Nephron progenitor cell (in vitro differentiated cells): ENCODE results near the gene DOCK6.
"Not testable (repeated sequence)": the region's sequence is repeated elsewhere in the genome, so short reads cannot be mapped to it uniquely, and the experiment has no call there.

Source experiments
- DNase-seq: peaks from one replicate; pipeline ENCODE4 v3.0.0; 2021
- H3K27ac Mint-ChIP-seq: 2 replicates; pipeline ENCODE4 v1.8.0; 2021; ENCODE audit warnings: mild to moderate bottlenecking, moderate library complexity, mixed read lengths
- H3K27me3 Mint-ChIP-seq: 2 replicates; pipeline ENCODE4 v1.8.0; 2021; ENCODE audit warnings: mild to moderate bottlenecking, low read depth, mixed read lengths; ENCODE audit not compliant: poor library complexity
- H3K36me3 Mint-ChIP-seq: 2 replicates; pipeline ENCODE4 v1.8.0; 2021; ENCODE audit warnings: low read depth, mixed read lengths
- H3K4me1 Mint-ChIP-seq: 2 replicates; pipeline ENCODE4 v1.8.0; 2021; ENCODE audit warnings: mixed read lengths
- H3K4me3 Mint-ChIP-seq: 2 replicates; pipeline ENCODE4 v1.8.0; 2021; ENCODE audit warnings: mild to moderate bottlenecking, moderate library complexity, mixed read lengths
- H3K9me3 Mint-ChIP-seq: 2 replicates; pipeline ENCODE4 v1.8.0; 2021; ENCODE audit warnings: mild to moderate bottlenecking, moderate library complexity, mixed read lengths
- TF ChIP-seq, protein P1 (sequence below): fragments of 200-600 bp; sonication (generic); IDR thresholded peaks from 2 replicates; pipeline ENCODE4 v1.5.0; 2021; ENCODE audit warnings: antibody characterized with exemption

DOCK6 gene

DNA sequence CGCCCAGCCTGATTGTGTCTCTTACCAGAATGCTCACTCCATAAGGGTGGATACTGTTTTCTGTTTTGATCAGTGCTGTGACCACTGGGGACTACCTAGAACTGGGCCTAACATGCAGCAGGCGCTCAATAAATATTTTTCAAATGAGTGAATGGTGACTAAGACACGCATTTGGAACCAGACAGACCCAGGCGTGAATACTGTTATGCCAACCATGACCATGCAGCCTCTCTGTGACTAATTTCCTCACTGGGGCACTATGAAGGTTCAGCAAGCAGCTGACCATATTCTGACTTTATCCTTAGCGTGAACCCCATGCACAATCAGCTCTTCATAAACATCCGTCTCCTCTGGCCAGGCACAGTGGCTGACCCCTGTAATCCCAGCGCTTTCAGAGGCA is 93.8 kb downstream of the DOCK6 start:
- H3K27ac Mint-ChIP-seq: no peak overlapping the region
- H3K4me1 Mint-ChIP-seq: peaks cover 12% of the 10 kb centered on the region
- no peaks in the 10 kb centered on the region for H3K9me3 Mint-ChIP-seq
- H3K36me3 Mint-ChIP-seq: peaks cover 54% of the 10 kb centered on the region
- H3K4me3 Mint-ChIP-seq: no peak overlapping the region
- H3K27me3 Mint-ChIP-seq: peaks cover 7% of the 10 kb centered on the region
- DNase-seq: no peak
- TF ChIP-seq, protein P1, sequence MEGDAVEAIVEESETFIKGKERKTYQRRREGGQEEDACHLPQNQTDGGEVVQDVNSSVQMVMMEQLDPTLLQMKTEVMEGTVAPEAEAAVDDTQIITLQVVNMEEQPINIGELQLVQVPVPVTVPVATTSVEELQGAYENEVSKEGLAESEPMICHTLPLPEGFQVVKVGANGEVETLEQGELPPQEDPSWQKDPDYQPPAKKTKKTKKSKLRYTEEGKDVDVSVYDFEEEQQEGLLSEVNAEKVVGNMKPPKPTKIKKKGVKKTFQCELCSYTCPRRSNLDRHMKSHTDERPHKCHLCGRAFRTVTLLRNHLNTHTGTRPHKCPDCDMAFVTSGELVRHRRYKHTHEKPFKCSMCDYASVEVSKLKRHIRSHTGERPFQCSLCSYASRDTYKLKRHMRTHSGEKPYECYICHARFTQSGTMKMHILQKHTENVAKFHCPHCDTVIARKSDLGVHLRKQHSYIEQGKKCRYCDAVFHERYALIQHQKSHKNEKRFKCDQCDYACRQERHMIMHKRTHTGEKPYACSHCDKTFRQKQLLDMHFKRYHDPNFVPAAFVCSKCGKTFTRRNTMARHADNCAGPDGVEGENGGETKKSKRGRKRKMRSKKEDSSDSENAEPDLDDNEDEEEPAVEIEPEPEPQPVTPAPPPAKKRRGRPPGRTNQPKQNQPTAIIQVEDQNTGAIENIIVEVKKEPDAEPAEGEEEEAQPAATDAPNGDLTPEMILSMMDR: no peak

DNA sequence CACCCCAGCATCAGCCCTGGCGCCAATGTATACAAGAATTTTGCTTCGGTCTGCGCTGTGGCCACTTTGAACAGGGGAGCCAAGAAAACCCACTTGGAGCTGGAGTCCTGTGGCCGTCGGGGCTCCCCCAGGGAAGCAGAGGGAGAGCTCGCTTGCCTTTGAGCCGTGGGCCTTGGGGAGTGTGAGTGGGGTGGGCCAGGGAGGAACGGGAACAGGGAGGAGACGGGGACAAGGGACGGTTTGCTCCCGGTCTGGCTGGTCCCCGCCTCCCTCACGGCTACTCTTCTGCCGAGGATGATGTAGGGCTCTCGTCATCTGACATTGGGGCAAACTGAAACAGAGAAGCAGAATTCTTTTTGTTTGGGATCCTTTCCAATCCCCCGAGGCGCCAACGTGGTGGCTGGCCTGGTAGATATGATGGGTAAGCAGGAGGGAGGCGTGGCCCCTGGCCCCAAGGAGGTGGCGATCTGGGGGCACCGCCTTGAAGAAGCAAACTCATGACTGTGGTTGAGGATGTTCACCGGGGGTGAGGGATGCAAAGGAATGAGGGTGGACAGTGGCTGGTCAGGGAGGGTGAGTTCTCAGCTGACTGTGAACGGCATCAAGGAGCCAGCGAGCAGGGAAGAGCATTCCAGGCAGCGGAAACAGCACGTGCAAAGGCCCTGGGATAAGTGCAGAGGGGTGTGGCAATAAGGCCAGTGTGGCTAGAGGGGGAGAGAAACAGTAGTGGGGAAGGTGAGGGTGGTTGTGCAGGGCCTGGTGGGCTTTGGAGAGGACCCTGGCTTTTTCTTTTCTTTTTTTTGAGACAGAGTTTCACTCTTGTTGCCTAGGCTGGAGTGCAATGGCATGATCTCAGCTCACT is 95.8 kb downstream of the DOCK6 start:
- no peaks in the 10 kb centered on the region for H3K9me3 Mint-ChIP-seq
- H3K36me3 Mint-ChIP-seq: peaks cover 47% of the 10 kb centered on the region
- no peak for DNase-seq
- peaks cover 12% of the 10 kb centered on the region for H3K4me1 Mint-ChIP-seq
- no peak overlapping the region for H3K4me3 Mint-ChIP-seq
- TF ChIP-seq, protein P1: no peak
- H3K27me3 Mint-ChIP-seq: peaks cover 7% of the 10 kb centered on the region
- peak overlapping the region; percentile 72 for H3K27ac Mint-ChIP-seq

DNA sequence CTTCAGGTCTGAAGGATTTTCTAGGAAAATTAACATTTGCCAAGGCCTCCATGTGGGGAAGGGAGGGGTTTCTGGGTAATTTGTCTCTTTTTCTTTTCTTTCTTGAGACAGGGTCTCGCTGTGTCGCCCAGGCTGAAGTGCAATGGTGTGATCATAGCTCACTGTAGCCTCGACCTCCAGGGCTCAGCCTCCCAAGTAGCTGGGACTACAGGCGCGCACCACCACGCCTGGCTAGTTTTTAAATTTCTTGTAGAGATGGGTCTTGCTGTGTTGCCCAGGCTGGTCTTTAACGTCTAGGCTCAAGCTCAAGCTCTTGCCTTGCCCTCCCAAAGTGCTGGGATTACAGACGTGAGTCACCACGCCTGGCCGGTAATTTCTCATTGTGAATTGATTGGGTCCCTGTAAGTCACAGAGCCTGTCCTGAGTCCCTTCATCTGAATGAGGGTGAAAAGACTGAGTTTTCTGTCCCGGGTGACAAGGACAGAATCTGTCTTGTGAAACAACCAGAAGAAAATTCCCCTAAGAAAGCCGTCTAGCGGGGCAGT is 96.8 kb downstream of the DOCK6 start:
- TF ChIP-seq, protein P1: no peak
- H3K9me3 Mint-ChIP-seq: peaks cover 4% of the 10 kb centered on the region
- H3K4me3 Mint-ChIP-seq: no peak overlapping the region
- peak overlapping the region; percentile 77 for H3K27ac Mint-ChIP-seq
- peaks cover 12% of the 10 kb centered on the region for H3K4me1 Mint-ChIP-seq
- peaks cover 47% of the 10 kb centered on the region for H3K36me3 Mint-ChIP-seq
- DNase-seq: no peak
- peaks cover 7% of the 10 kb centered on the region for H3K27me3 Mint-ChIP-seq

DNA sequence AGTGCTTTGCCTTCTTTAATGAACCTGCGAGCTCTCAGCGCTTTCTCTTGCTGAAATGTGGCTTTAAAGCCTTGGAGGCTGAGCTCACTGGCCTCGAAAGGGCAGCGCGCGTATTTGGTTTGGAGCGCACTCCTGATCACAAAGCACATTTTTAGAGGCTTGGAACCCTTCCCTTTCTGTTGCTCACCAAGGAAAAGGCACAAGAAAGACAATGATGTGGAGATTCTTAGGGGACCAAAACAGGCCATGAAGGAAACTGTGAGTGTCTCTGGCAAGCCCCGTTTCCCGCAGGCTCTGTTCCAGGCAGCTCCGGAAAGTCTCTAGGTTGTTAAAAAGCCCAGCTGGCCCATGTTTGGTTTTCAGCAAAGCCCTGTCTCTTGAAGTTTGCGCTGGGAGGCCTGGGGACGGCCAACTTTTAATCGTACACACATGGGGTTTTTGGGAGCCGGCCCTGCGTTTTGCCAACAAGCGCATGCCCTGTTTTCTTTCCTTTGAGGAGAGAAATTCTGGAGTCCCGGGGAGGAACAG is 97.4 kb downstream of the DOCK6 start:
- DNase-seq: no peak
- H3K27ac Mint-ChIP-seq: peak overlapping the region; percentile 77
- H3K4me3 Mint-ChIP-seq: no peak overlapping the region
- peaks cover 7% of the 10 kb centered on the region for H3K27me3 Mint-ChIP-seq
- H3K36me3 Mint-ChIP-seq: peaks cover 41% of the 10 kb centered on the region
- TF ChIP-seq, protein P1: no peak
- peaks cover 8% of the 10 kb centered on the region for H3K9me3 Mint-ChIP-seq
- H3K4me1 Mint-ChIP-seq: peaks cover 7% of the 10 kb centered on the region

DNA sequence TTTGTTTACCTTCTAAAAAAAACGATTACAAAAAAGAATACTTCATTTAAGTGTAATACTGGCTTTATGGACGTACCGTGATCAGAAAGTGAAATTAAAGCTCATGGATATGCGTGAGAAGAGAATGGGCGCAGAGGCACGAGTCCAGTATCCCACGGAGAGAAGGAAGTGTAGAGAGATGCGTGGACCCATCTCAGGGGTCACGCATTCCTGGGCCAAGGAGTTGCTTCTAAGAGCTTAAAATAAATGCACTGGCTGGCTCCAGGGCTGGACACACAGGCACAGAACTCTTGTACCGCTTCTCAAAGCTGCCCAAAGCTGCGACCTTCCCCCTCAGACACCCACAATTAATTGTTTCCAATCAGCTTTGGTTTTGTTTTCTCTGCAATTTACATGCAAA is 98.0 kb downstream of the DOCK6 start:
- no peak overlapping the region for H3K4me3 Mint-ChIP-seq
- DNase-seq: no peak
- H3K4me1 Mint-ChIP-seq: peaks cover 7% of the 10 kb centered on the region
- peaks cover 7% of the 10 kb centered on the region for H3K27me3 Mint-ChIP-seq
- TF ChIP-seq, protein P1: no peak
- peaks cover 13% of the 10 kb centered on the region for H3K9me3 Mint-ChIP-seq
- H3K27ac Mint-ChIP-seq: peak overlapping the region; percentile 77
- peaks cover 38% of the 10 kb centered on the region for H3K36me3 Mint-ChIP-seq

DNA sequence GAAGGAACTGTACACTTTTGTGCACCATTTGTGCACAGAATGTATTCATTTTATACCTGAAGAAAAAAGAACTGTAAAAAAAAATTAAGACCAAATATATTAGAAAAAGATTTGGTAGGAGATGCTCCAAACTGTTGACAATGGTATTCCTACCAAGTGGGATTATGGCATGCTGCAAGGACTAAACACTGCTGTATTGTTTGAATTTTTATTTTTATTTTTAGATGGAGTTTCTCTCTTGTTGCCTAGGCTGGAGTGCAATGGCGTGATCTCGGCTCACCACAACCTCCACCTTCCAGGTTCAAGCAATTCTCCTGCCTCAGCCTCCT is 101.9 kb downstream of the DOCK6 start:
- H3K27ac Mint-ChIP-seq, H3K4me1 Mint-ChIP-seq, H3K27me3 Mint-ChIP-seq: not testable (repeated sequence)

More for the DNA sequence above, 101.9 kb downstream of the DOCK6 start:
- peaks cover 13% of the 10 kb centered on the region for H3K9me3 Mint-ChIP-seq
- H3K4me3 Mint-ChIP-seq, H3K36me3 Mint-ChIP-seq, DNase-seq: not testable (repeated sequence)
